Loucy (cell line): ENCODE results near the gene CDH26.

Source experiments
- EZH2phosphoT487 ChIP-seq: fragments of 200-600 bp; IDR thresholded peaks from 2 replicates; pipeline ENCODE4 v1.6.1; 2018; ENCODE audit warnings: antibody characterized with exemption, mild to moderate bottlenecking, moderate library complexity, borderline replicate concordance
- TF ChIP-seq, protein P1 (sequence below): fragments of 200-600 bp; sonication (generic); conservative IDR thresholded peaks from 2 replicates; pipeline ENCODE4 v1.5.1; 2014; ENCODE audit warnings: mild to moderate bottlenecking, antibody characterized with exemption, low read length

DNA sequence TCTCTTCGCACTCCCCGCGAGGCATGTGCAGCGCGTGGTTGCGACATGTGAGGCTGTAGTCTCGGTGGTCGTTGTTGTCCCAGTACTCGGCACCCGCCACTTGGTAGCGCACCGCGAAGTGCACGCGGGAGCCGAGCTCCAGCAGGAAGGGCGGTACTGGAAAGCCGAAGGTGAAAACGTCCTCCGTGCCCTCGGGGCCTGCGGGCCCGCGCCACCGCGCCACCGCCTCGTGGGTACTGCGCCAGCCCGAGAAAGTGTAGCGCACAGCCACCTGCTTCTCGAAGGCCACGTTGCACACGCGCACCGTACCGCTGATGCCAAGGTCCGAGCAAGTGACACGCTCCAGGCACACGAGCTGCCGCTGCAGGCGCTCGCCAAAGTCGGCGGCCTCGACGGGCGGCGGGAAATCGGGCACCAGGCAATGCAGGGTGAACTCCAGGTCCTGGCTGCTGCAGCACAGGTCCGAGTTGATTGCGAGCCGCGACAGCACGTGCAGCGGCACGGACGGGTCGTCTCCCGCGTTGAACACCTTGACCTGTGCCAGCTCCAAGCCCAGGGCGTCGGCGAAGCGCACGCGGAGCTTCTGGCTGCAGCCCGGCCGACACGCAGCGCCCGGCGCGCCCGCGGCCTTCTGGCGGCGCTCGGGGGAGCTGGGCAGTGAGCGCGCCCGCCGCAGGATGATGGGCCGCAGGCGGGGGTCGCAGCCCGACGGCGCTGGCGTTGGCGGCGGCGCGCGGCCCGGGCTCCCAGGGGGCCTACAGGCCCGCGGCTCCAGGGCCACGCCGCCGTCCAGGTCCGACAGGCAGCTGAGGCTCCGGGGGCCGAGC, 19.0 kb upstream of the CDH26 start:
- TF ChIP-seq, protein P1, sequence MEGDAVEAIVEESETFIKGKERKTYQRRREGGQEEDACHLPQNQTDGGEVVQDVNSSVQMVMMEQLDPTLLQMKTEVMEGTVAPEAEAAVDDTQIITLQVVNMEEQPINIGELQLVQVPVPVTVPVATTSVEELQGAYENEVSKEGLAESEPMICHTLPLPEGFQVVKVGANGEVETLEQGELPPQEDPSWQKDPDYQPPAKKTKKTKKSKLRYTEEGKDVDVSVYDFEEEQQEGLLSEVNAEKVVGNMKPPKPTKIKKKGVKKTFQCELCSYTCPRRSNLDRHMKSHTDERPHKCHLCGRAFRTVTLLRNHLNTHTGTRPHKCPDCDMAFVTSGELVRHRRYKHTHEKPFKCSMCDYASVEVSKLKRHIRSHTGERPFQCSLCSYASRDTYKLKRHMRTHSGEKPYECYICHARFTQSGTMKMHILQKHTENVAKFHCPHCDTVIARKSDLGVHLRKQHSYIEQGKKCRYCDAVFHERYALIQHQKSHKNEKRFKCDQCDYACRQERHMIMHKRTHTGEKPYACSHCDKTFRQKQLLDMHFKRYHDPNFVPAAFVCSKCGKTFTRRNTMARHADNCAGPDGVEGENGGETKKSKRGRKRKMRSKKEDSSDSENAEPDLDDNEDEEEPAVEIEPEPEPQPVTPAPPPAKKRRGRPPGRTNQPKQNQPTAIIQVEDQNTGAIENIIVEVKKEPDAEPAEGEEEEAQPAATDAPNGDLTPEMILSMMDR = no peak
- no peak for TF ChIP-seq EZH2phosphoT487
